Measurements from ENCODE around the gene ABCA1.
"Not testable (repeated sequence)": the region's sequence is repeated elsewhere in the genome, so short reads cannot be mapped to it uniquely, and the experiment has no call there.

Gene ABCA1, protein sequence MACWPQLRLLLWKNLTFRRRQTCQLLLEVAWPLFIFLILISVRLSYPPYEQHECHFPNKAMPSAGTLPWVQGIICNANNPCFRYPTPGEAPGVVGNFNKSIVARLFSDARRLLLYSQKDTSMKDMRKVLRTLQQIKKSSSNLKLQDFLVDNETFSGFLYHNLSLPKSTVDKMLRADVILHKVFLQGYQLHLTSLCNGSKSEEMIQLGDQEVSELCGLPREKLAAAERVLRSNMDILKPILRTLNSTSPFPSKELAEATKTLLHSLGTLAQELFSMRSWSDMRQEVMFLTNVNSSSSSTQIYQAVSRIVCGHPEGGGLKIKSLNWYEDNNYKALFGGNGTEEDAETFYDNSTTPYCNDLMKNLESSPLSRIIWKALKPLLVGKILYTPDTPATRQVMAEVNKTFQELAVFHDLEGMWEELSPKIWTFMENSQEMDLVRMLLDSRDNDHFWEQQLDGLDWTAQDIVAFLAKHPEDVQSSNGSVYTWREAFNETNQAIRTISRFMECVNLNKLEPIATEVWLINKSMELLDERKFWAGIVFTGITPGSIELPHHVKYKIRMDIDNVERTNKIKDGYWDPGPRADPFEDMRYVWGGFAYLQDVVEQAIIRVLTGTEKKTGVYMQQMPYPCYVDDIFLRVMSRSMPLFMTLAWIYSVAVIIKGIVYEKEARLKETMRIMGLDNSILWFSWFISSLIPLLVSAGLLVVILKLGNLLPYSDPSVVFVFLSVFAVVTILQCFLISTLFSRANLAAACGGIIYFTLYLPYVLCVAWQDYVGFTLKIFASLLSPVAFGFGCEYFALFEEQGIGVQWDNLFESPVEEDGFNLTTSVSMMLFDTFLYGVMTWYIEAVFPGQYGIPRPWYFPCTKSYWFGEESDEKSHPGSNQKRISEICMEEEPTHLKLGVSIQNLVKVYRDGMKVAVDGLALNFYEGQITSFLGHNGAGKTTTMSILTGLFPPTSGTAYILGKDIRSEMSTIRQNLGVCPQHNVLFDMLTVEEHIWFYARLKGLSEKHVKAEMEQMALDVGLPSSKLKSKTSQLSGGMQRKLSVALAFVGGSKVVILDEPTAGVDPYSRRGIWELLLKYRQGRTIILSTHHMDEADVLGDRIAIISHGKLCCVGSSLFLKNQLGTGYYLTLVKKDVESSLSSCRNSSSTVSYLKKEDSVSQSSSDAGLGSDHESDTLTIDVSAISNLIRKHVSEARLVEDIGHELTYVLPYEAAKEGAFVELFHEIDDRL (N-terminal part only)

DNA sequence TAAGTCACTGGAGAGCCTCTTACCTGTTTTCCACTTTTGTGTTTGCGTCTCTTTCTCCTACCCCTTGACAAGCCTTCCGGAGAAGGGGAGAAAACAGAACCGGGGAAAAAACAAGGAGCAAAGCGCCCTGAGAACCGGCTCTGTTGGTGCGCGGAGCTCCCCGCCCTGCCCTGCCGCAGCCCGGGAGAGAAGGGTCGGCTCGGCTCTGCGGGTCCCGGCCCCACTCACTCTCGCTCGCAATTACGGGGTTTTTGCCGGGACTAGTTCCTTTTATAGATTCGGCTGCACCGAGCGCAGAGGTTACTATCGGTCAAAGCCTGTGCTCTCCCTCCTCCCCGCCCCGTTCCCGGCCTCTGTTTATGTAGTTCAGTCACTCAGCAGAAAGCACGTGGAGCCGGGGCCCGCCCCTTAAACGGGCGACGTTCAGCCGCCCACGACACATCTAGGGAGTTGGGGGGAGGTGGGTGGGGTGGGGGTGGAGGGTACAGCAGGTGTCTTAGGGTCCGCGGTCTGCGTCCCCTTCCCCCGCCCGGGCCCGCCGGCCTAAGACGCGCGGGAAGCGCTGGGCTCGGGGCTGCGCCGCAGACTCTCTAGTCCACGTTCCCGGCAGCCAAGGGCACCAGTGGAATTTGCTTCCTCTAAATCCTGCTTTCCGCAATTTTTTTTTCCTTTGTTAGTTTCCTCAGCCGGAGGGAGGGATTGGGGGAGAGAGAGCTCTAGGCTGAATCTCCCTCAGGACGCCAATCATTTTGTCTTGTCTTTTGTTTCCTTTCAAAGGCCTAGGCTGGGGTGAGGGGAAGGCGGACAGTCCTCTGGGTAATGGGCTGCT lies at the start of gene ABCA1:
ABCA1 (minus strand) TSS at position 244 of the 829 bp plus-strand sequence. CDS start 24,476 bp downstream, outside the sequence.
- DNase-seq (ENCODE audit: low spot score), result peak; percentile 64

DNA sequence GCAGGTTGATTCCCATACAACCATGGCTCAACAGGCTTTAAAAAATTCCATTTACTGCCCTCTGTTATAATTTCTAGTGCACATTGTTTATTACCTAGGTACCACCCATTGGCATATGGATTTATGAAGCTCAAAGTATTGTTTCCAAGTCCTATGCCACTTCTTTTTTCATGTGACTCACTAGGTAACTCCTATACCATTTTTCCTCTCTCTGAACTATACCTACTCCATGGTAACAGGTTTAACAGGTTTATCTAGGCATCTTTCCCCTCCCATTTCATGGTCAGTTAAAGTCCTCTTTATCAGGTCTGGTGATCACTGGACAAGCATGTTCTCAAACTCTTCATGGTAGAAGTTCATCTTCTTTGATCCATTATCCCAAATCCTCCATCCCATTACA lies 49.6 kb upstream of the ABCA1 start:
- TF ChIP-seq, protein P1, sequence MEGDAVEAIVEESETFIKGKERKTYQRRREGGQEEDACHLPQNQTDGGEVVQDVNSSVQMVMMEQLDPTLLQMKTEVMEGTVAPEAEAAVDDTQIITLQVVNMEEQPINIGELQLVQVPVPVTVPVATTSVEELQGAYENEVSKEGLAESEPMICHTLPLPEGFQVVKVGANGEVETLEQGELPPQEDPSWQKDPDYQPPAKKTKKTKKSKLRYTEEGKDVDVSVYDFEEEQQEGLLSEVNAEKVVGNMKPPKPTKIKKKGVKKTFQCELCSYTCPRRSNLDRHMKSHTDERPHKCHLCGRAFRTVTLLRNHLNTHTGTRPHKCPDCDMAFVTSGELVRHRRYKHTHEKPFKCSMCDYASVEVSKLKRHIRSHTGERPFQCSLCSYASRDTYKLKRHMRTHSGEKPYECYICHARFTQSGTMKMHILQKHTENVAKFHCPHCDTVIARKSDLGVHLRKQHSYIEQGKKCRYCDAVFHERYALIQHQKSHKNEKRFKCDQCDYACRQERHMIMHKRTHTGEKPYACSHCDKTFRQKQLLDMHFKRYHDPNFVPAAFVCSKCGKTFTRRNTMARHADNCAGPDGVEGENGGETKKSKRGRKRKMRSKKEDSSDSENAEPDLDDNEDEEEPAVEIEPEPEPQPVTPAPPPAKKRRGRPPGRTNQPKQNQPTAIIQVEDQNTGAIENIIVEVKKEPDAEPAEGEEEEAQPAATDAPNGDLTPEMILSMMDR (IDR thresholded peaks at IDR 0.05; ENCODE audit: extremely low read depth, missing control alignments), result no peak
- DNase-seq (ENCODE audit: low spot score), result no peak

More for the DNA sequence above, at the start of gene ABCA1:
- TF ChIP-seq, protein P1 (IDR thresholded peaks at IDR 0.05; ENCODE audit: extremely low read depth, missing control alignments), result no peak

DNA sequence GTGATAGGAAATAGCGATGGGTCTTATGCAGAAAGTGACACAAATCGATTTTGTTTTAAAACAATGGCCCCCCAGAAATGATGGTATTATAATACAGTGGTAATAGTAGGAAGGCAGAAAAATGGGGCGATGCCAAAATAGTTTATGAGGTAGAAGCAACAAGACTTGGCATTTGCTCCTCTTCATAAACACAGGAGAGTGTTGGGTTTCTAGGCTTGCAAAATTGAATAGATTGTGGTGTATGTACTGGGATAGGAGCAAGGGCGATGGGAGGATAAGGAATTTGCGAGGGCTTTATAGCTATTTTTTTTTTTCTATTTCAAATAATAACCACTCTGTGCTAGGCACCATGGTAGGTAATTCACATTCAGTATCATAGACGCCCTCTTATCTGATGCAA lies 49.2 kb upstream of the ABCA1 start:
- TF ChIP-seq, protein P1 (IDR thresholded peaks at IDR 0.05; ENCODE audit: extremely low read depth, missing control alignments), result no peak
- DNase-seq (ENCODE audit: low spot score), result no peak

DNA sequence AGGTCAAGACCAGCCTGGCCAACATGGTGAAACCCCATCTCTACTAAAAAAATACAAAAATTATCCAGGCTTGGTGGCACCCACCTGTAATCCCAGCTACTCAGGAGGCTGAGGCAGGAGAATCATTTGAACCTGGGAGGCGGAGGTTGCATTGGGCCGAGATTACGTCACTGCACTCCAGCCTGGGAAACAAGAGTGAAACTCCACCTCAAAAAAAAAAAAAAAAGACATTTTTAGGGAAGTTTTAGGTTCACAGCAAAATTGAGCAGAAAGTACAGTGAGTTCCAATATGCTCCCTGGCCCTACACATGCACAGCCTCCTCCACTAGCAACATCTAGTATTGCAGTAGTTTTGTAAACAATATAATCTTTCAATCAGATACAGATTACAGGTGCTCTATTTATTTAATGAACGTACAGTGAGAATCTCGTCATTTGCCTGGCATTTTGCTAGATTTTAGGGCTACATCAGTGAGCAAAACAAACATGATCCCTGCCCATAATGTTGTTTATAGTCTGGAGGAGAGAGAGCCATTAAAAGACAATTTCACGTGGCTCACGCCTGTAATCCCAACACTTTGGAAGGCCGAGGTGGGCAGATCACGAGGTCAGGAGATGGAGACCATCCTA lies 48.1 kb upstream of the ABCA1 start:
- DNase-seq (ENCODE audit: low spot score), result not testable (repeated sequence)

DNA sequence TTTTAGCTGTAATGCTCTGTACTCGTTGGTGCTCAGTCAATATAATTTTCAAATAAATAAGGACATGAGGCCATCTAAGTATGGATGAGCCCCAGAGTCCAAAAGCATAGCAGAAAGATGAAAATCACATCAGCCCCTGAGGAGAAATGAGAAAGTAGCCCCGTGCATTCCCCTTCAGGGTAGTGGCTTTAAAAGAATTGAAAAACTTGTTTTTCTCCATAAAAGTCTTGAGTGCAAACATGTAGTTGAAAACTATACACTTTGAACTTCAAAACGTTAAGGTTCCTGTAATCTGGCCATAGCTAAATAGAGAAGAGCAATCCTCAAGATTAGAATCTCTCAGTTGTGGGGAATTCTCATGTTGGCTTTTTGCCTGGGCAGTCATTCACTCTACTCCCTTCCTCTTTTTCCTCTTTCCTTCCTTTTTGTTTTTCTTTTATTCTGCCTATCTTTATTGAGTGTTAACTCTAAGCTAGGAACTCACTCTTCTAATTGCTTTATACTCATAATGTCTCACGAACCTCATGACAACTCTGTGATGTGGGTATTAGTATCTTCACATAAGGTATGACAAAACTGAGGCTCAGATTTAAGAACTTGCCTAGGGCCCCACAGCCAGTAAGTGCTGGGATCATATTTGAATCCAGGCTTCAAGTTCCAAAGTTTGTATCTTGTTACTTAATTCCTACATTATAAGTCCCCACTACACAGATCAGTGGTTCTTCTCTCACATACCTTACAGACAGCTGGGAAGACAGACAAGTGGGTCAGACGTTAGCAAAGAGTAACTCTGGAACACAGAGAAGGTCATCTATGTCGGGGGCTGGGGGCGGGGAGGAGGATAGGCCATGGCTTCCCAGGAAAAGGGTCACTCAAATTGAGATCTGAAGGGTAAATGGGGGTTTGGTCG lies 46.4 kb upstream of the ABCA1 start:
- TF ChIP-seq, protein P1 (IDR thresholded peaks at IDR 0.05; ENCODE audit: extremely low read depth, missing control alignments), result no peak
- DNase-seq (ENCODE audit: low spot score), result no peak

DNA sequence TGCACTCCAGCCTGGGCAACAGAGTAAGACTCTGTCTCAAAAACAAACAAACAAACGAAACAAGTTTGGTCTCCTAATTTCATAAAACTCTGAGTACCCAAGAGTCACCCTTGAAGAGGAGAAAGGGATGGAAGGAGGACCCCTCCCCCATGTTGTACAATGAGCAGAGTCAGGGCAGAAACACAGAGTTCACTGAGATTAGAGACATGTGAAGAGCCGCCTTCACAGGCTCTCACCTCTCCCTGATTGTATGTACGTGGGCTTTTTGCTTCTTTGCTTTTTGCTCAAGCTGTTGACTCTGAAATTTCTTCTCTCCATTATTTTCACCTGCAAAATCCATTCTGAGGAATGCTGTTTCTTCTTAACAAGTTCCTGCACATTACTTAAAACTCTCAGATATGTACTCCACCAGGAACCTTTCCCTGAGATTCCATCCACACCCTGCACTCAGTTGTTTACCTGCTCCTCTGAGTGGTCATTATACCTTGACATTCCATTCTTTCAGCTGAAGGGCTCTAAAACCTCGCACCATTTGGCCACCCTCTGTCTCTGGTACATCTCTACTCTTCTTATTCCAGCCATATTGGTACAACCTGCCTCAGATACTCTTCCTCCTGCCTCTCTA lies 44.4 kb upstream of the ABCA1 start:
- TF ChIP-seq, protein P1 (IDR thresholded peaks at IDR 0.05; ENCODE audit: extremely low read depth, missing control alignments), result no peak
- no peak for DNase-seq (ENCODE audit: low spot score)

Data from GM20000 (cell line).